WTC11 (cell line): ENCODE results near the gene PPHLN1. TPM values are rescaled to one million over a fixed set of nuclear protein-coding genes. Genes with fewer than 3 reads are reported as not detected.
A peak's percentile ranks its signal among the peaks of the same experiment; 100 is the strongest.

ENCODE experiments used
- ATAC-seq: fragments of 200-7000 bp; cut with Tn5 transposase; 2 replicates; pipeline ENCODE4 v1.10.0; 2021; ENCODE audit warnings: mild to moderate bottlenecking, moderate library complexity
- CTCF ChIA-PET: fragments of 300-600 bp; sonication (Branson Sonifier 250); formaldehyde crosslinking; loops from one replicate; lab custom pipeline; 2021; ENCODE audit warnings: antibody characterized with exemption; lab: Charles Lee
- POLR2A ChIA-PET: fragments of 350-600 bp; sonication (Branson Sonifier 250); formaldehyde crosslinking; loops from one replicate; lab custom pipeline; 2021; ENCODE audit warnings: antibody characterized with exemption; lab: Charles Lee
- DNase-seq: peaks from one replicate; pipeline ENCODE4 v3.0.0; 2021; ENCODE audit warnings: low spot score
- H3K27ac Mint-ChIP-seq: 2 replicates; pipeline ENCODE4 v1.8.0; 2021; ENCODE audit warnings: mixed read lengths
- H3K27me3 Mint-ChIP-seq: 2 replicates; pipeline ENCODE4 v1.8.0; 2021; ENCODE audit warnings: low read depth, mild to moderate bottlenecking, moderate library complexity, mixed read lengths
- H3K36me3 Mint-ChIP-seq: 2 replicates; pipeline ENCODE4 v1.8.0; 2021; ENCODE audit warnings: mixed read lengths
- H3K4me1 Mint-ChIP-seq: 2 replicates; pipeline ENCODE4 v1.8.0; 2022; ENCODE audit warnings: mixed read lengths
- H3K4me3 Mint-ChIP-seq: 2 replicates; pipeline ENCODE4 v1.8.0; 2021; ENCODE audit warnings: mild to moderate bottlenecking, moderate library complexity, mixed read lengths
- H3K9me3 Mint-ChIP-seq: 2 replicates; pipeline ENCODE4 v1.8.0; 2021; ENCODE audit warnings: mixed read lengths
- AR ChIP-seq: fragments of 250-450 bp; sonication (Bioruptor Pico); IDR thresholded peaks from 2 replicates; pipeline ENCODE4 v1.9.0; 2021; ENCODE audit warnings: mild to moderate bottlenecking
- ATF1 ChIP-seq: sonication (generic); formaldehyde crosslinking; IDR thresholded peaks from 2 replicates; pipeline ENCODE4 v1.8.1; 2023; ENCODE audit warnings: mild to moderate bottlenecking, moderate library complexity, missing genetic modification reagents
- ATF3 ChIP-seq: sonication (generic); formaldehyde crosslinking; conservative IDR thresholded peaks from 2 replicates; pipeline ENCODE4 v1.8.1; 2022; ENCODE audit warnings: mild to moderate bottlenecking, missing genetic modification reagents
- CBFB ChIP-seq: sonication (generic); formaldehyde crosslinking; IDR thresholded peaks from 2 replicates; pipeline ENCODE4 v1.8.1; 2022; ENCODE audit warnings: mild to moderate bottlenecking, low read depth, missing genetic modification reagents
- CREM ChIP-seq: sonication (generic); formaldehyde crosslinking; IDR thresholded peaks from 2 replicates; pipeline ENCODE4 v1.8.1; 2022; ENCODE audit warnings: mild to moderate bottlenecking, missing genetic modification reagents, moderate library complexity
- E2F4 ChIP-seq: sonication (generic); formaldehyde crosslinking; IDR thresholded peaks from 2 replicates; pipeline ENCODE4 v1.8.1; 2022; ENCODE audit warnings: low read depth, mild to moderate bottlenecking, moderate library complexity, missing genetic modification reagents, borderline replicate concordance
- EMX1 ChIP-seq: fragments of 250-450 bp; sonication (Bioruptor Pico); IDR thresholded peaks from 2 replicates; pipeline ENCODE4 v1.8.0; 2021; ENCODE audit warnings: mild to moderate bottlenecking
- FOXK1 ChIP-seq: sonication (generic); formaldehyde crosslinking; IDR thresholded peaks from 2 replicates; pipeline ENCODE4 v1.8.0; 2022; ENCODE audit warnings: mild to moderate bottlenecking, moderate library complexity, missing genetic modification reagents
- IRF1 ChIP-seq: sonication (generic); formaldehyde crosslinking; IDR thresholded peaks from 2 replicates; pipeline ENCODE4 v1.8.0; 2023; ENCODE audit warnings: missing genetic modification reagents
- NFATC4 ChIP-seq: fragments of 250-450 bp; sonication (Bioruptor Pico); IDR thresholded peaks from 2 replicates; pipeline ENCODE4 v1.9.0; 2021; ENCODE audit warnings: mild to moderate bottlenecking
- NR3C1 ChIP-seq: sonication (generic); formaldehyde crosslinking; conservative IDR thresholded peaks from 2 replicates; pipeline ENCODE4 v1.8.1; 2023; ENCODE audit warnings: low read depth, mild to moderate bottlenecking, missing genetic modification reagents
- OVOL2 ChIP-seq: fragments of 250-450 bp; sonication (Bioruptor Pico); IDR thresholded peaks from 2 replicates; pipeline ENCODE4 v1.9.0; 2021; ENCODE audit warnings: mild to moderate bottlenecking, borderline replicate concordance
- TEAD1 ChIP-seq: sonication (generic); formaldehyde crosslinking; IDR thresholded peaks from 2 replicates; pipeline ENCODE4 v1.8.0; 2022; ENCODE audit warnings: mild to moderate bottlenecking, missing genetic modification reagents
- ZNF121 ChIP-seq: sonication (generic); formaldehyde crosslinking; IDR thresholded peaks from 2 replicates; pipeline ENCODE4 v1.8.0; 2023; ENCODE audit warnings: missing genetic modification reagents
- ZNF263 ChIP-seq: sonication (generic); formaldehyde crosslinking; IDR thresholded peaks from 2 replicates; pipeline ENCODE4 v1.8.1; 2022; ENCODE audit warnings: low read depth, mild to moderate bottlenecking, moderate library complexity, missing genetic modification reagents
- ZNF281 ChIP-seq: sonication (generic); formaldehyde crosslinking; IDR thresholded peaks from 2 replicates; pipeline ENCODE4 v1.8.0; 2023; ENCODE audit warnings: mild to moderate bottlenecking, missing genetic modification reagents
- ZNF671 ChIP-seq: fragments of 250-450 bp; sonication (Bioruptor Pico); IDR thresholded peaks from 2 replicates; pipeline ENCODE4 v1.8.0; 2021; ENCODE audit warnings: mild to moderate bottlenecking
- total RNA-seq: library from RNA; stranded (reverse); gene quantifications from 3 replicates; pipeline ENCODE4 v1.2.3, GENCODE V29; 2021
- TF ChIP-seq, protein P1 (sequence below): sonication (generic); formaldehyde crosslinking; conservative IDR thresholded peaks from 2 replicates; pipeline ENCODE4 v1.8.1; 2023; ENCODE audit warnings: mild to moderate bottlenecking, low read depth, missing genetic modification reagents, moderate library complexity

The PPHLN1 gene
- total RNA-seq, 1 experiment from 2014 or later: 61.1 TPM

DNA sequence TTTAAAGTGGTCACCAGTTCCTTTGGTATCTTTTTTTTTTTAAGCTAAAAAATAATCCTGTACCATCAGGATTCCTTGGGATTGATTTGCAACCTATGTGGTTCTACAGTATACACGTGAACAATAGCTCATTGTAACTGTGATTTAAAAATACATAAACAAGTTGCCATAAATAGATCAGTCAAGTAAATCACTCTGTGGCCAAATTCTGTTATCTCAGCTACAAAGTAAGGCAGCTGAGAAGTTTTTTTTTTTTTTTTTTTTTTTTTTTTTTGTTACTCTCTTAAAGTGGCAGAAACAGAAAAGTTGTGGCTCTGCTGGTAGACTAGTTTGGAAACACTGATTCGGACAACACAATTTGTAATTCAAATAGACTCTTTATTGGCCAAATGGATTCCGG, 159.0 kb downstream of the PPHLN1 start:
- H3K4me3 Mint-ChIP-seq: peak overlapping the region; percentile 89
- no peaks in the 10 kb centered on the region for H3K36me3 Mint-ChIP-seq
- H3K4me1 Mint-ChIP-seq: peaks cover 67% of the 10 kb centered on the region
- no peak for DNase-seq
- H3K27me3 Mint-ChIP-seq: peaks cover 60% of the 10 kb centered on the region
- POLR2A ChIA-PET: interaction anchor here (0.6 to 1.2 kb wide), 3 partner anchors 55 to 500 kb away, joined by 3 to 4 read pairs (median 3); no protein-coding TSS in a partner anchor
- no peaks in the 10 kb centered on the region for H3K9me3 Mint-ChIP-seq
- peak overlapping the region; percentile 95 for H3K27ac Mint-ChIP-seq
- TF ChIP-seq ZNF263 (no peak), CBFB (CRISPR knock-in tag) (no peak), ZNF281 (CRISPR knock-in tag) (no peak), ZNF121 (CRISPR knock-in tag) (no peak), ATF3 (no peak), IRF1 (CRISPR knock-in tag) (no peak), OVOL2 (CRISPR knock-in tag) (no peak), E2F4 (CRISPR knock-in tag) (no peak), NR3C1 (CRISPR knock-in tag) (no peak), ZNF671 (CRISPR knock-in tag) (no peak), EMX1 (CRISPR knock-in tag) (no peak), ATF1 (CRISPR knock-in tag) (no peak), CREM (no peak), FOXK1 (CRISPR knock-in tag) (no peak), AR (CRISPR knock-in tag) (no peak), NFATC4 (CRISPR knock-in tag) (no peak), TEAD1 (CRISPR knock-in tag) (no peak)
- TF ChIP-seq, protein P1, sequence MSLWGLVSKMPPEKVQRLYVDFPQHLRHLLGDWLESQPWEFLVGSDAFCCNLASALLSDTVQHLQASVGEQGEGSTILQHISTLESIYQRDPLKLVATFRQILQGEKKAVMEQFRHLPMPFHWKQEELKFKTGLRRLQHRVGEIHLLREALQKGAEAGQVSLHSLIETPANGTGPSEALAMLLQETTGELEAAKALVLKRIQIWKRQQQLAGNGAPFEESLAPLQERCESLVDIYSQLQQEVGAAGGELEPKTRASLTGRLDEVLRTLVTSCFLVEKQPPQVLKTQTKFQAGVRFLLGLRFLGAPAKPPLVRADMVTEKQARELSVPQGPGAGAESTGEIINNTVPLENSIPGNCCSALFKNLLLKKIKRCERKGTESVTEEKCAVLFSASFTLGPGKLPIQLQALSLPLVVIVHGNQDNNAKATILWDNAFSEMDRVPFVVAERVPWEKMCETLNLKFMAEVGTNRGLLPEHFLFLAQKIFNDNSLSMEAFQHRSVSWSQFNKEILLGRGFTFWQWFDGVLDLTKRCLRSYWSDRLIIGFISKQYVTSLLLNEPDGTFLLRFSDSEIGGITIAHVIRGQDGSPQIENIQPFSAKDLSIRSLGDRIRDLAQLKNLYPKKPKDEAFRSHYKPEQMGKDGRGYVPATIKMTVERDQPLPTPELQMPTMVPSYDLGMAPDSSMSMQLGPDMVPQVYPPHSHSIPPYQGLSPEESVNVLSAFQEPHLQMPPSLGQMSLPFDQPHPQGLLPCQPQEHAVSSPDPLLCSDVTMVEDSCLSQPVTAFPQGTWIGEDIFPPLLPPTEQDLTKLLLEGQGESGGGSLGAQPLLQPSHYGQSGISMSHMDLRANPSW (CRISPR knock-in tag): no peak
- TF ChIP-seq, all 79 proteins: peak for 0
- CTCF ChIA-PET: interaction anchor here (0.5 to 5.2 kb wide), 6 partner anchors 29 to 854 kb away, joined by 3 to 75 read pairs (median 11); no protein-coding TSS in a partner anchor
- no peak for ATAC-seq
